ENCODE results near the gene TNC. TPM values are rescaled to one million over a fixed set of nuclear protein-coding genes. Genes with fewer than 3 reads are reported as not detected.

TNC gene
- total RNA-seq, 1 donor from 2014 or later = 52.9 TPM

DNA sequence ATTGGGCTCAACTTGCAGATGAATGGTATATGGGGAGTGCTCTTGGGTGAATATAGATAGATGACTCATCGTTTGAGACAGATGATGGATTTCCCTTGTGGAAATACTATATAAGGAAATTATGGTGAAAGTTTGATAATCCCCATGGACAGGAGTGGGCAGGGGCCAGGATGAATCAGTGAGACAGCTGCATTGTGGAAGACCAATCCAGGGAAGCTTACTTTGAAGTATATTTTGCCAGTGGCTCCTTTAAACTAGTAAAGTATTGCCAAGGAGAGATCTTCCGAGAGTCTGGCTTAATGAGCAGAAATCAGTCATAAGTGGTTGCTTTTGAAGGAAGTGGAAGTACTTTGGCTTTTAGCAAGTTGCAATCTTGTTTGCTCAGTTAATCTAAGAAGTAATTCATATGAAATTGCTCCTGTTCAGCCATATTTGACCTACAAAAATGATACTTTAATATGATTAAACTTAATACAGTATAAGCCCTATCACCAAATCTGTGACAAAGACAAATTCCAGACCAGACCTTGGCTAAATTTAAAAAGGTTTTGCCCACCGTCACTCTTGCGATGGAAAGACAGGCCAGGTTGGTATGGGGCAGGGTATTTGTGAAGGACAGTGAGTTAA, 9.3 kb upstream of the TNC start:
- Histone ChIP-seq H3K27ac (no peak overlapping the region), H3K36me3 (no peaks in the 10 kb centered on the region), H3K27me3 (no peaks in the 10 kb centered on the region), H3K4me1 (no peaks in the 10 kb centered on the region), H3K9me3 (no peaks in the 10 kb centered on the region), H3K4me3 (no peak overlapping the region)
- TF ChIP-seq, protein P1, sequence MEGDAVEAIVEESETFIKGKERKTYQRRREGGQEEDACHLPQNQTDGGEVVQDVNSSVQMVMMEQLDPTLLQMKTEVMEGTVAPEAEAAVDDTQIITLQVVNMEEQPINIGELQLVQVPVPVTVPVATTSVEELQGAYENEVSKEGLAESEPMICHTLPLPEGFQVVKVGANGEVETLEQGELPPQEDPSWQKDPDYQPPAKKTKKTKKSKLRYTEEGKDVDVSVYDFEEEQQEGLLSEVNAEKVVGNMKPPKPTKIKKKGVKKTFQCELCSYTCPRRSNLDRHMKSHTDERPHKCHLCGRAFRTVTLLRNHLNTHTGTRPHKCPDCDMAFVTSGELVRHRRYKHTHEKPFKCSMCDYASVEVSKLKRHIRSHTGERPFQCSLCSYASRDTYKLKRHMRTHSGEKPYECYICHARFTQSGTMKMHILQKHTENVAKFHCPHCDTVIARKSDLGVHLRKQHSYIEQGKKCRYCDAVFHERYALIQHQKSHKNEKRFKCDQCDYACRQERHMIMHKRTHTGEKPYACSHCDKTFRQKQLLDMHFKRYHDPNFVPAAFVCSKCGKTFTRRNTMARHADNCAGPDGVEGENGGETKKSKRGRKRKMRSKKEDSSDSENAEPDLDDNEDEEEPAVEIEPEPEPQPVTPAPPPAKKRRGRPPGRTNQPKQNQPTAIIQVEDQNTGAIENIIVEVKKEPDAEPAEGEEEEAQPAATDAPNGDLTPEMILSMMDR (IDR thresholded peaks at IDR 0.05) = no peak
- no peak for DNase-seq
- intact Hi-C loops (cut with DNase I) = no loop called here
- peak; percentile 55 for ATAC-seq

- no peak for DNase-seq
- Histone ChIP-seq H3K4me3 (no peak overlapping the region), H3K36me3 (no peaks in the 10 kb centered on the region), H3K9me3 (no peaks in the 10 kb centered on the region), H3K4me1 (no peaks in the 10 kb centered on the region), H3K27ac (no peak overlapping the region), H3K27me3 (no peaks in the 10 kb centered on the region)
- intact Hi-C loops (cut with DNase I) = no loop called here
- no peak for ATAC-seq
- TF ChIP-seq, protein P1 (IDR thresholded peaks at IDR 0.05) = no peak
Measured at GRCh38 chr9:115126404-115126803, 8.4 kb upstream of the TNC start.

DNA sequence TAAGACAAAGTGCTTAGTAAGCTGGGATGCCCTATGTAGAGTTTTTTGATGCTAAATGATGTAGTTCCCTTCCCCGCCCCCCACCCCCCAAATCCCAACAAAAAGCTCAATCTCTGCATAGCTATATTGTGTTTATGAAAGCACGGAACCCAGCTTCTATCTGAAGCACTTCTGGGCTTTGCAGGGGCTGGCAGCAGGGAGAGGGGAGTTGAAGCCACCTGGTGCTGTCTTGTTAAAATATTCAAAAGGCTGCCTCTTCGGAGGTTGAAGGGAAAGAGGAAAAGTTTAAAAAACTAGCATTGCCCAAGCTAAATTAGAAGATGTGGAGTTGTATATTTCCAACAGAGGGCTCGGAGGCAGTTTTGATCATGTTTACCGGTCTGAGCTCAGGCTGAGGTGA, 5.0 kb upstream of the TNC start:
- no peaks in the 10 kb centered on the region for H3K36me3 ChIP-seq
- intact Hi-C loops (cut with DNase I) = no loop called here
- no peak overlapping the region for H3K4me3 ChIP-seq
- H3K27me3 ChIP-seq = no peaks in the 10 kb centered on the region
- TF ChIP-seq, protein P1 (IDR thresholded peaks at IDR 0.05) = no peak
- DNase-seq = no peak
- peaks cover 9% of the 10 kb centered on the region for H3K4me1 ChIP-seq
- ATAC-seq = no peak
- no peaks in the 10 kb centered on the region for H3K9me3 ChIP-seq
- H3K27ac ChIP-seq = no peak overlapping the region

GRCh38 chr9:115121181-115121580, 3.2 kb upstream of the TNC start:
- H3K9me3 ChIP-seq = no peaks in the 10 kb centered on the region
- no peaks in the 10 kb centered on the region for H3K36me3 ChIP-seq
- TF ChIP-seq, protein P1 (IDR thresholded peaks at IDR 0.05) = no peak
- peaks cover 9% of the 10 kb centered on the region for H3K4me1 ChIP-seq
- no peak for DNase-seq
- H3K4me3 ChIP-seq = no peak overlapping the region
- no peaks in the 10 kb centered on the region for H3K27me3 ChIP-seq
- intact Hi-C loops (cut with DNase I) = no loop called here
- no peak overlapping the region for H3K27ac ChIP-seq
- ATAC-seq = no peak

DNA sequence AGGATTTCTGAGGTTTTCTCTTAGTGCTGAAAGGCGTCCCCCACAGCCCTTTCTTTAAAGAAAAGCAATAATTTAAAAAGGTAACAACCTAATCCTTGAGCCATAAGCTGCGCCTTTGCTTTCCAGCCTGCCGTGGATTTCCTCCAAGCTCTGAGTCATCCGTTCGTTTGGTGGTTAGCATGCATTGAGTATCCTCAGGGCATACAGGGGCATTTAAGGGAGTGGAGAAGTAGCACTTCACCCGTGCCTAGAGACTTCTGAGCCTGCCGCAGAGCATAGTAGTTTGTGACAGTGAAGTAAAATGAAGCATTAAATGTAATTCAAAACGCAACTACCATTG, 892 bp upstream of the TNC start:
- ATAC-seq (peak; percentile 91), DNase-seq (peak; percentile 70)
- TF ChIP-seq, protein P1 (IDR thresholded peaks at IDR 0.05) = no peak
- Histone ChIP-seq H3K9me3 (no peaks in the 10 kb centered on the region), H3K36me3 (no peaks in the 10 kb centered on the region), H3K4me3 (peak overlapping the region; percentile 43), H3K27me3 (no peaks in the 10 kb centered on the region), H3K27ac (peak overlapping the region; percentile 65), H3K4me1 (peaks cover 9% of the 10 kb centered on the region)
- intact Hi-C loops (cut with DNase I) = no loop called here

Measured in upper lobe of right lung (tissue), 1 donor.